ENCODE results near the gene ARHGAP35.
A peak's percentile ranks its signal among the peaks of the same experiment; 100 is the strongest.
"Not testable (repeated sequence)": the region's sequence is repeated elsewhere in the genome, so short reads cannot be mapped to it uniquely, and the experiment has no call there.

ARHGAP35 gene

GRCh38 chr19:46848389-46848788 is 12.4 kb upstream of the ARHGAP35 start:
- no peak overlapping the region for H3K27ac ChIP-seq (ENCODE audit: low read length)
- H3K4me1 ChIP-seq (ENCODE audit: insufficient read depth, low read length) = no peaks in the 10 kb centered on the region; the same call in 1 of the 2 replicates
- no peak overlapping the region; the same call in 1 of the 2 replicates for H3K4me3 ChIP-seq (ENCODE audit: low read length)
- peaks cover 18% of the 10 kb centered on the region for H3K36me3 ChIP-seq (ENCODE audit: insufficient read depth, low read depth, low read length)
- no peaks in the 10 kb centered on the region for H3K9me3 ChIP-seq (ENCODE audit: insufficient read depth, low read depth, low read length)
- no peak overlapping the region for H3K9ac ChIP-seq (ENCODE audit: low read depth, low read length)
- H3K27me3 ChIP-seq (ENCODE audit: insufficient read depth, low read length) = no peaks in the 10 kb centered on the region

- peaks cover 12% of the 10 kb centered on the region for H3K36me3 ChIP-seq (ENCODE audit: insufficient read depth, low read depth, low read length)
These were observed 11.2 kb upstream of the ARHGAP35 start for GRCh38 chr19:46849610-46850009.

GRCh38 chr19:46850228-46851203 is 10.3 kb upstream of the ARHGAP35 start, which contains the start of gene AP2S1:
TSS of gene AP2S1 (minus strand) at chr19:46850846. CDS start at chr19:46850766, 80 bp downstream.
- no peaks in the 10 kb centered on the region for H3K9me3 ChIP-seq (ENCODE audit: insufficient read depth, low read depth, low read length)
- peak within 1 kb of the TSS; percentile 95 for H3K4me3 ChIP-seq (ENCODE audit: low read length)
- H3K36me3 ChIP-seq (ENCODE audit: insufficient read depth, low read depth, low read length) = peaks cover 12% of the 10 kb centered on the region
- peak within 1 kb of the TSS; percentile 95 for H3K9ac ChIP-seq (ENCODE audit: low read depth, low read length)
- H3K27ac ChIP-seq (ENCODE audit: low read length) = peak within 1 kb of the TSS; percentile 98
- peaks cover 6% of the 10 kb centered on the region; the same call in 1 of the 2 replicates for H3K27me3 ChIP-seq (ENCODE audit: insufficient read depth, low read length)
- no peaks in the 10 kb centered on the region; the same call in 1 of the 2 replicates for H3K4me1 ChIP-seq (ENCODE audit: insufficient read depth, low read length)

More at GRCh38 chr19:46849610-46850009, 11.2 kb upstream of the ARHGAP35 start:
- H3K4me3 ChIP-seq (ENCODE audit: low read length) = peak overlapping the region; percentile 95
- no peaks in the 10 kb centered on the region for H3K27me3 ChIP-seq (ENCODE audit: insufficient read depth, low read length)
- H3K27ac ChIP-seq (ENCODE audit: low read length) = peak overlapping the region; percentile 98
- H3K9me3 ChIP-seq (ENCODE audit: insufficient read depth, low read depth, low read length) = no peaks in the 10 kb centered on the region
- H3K4me1 ChIP-seq (ENCODE audit: insufficient read depth, low read length) = no peaks in the 10 kb centered on the region; the same call in 1 of the 2 replicates
- peak overlapping the region; percentile 95 for H3K9ac ChIP-seq (ENCODE audit: low read depth, low read length)

- Histone ChIP-seq H3K27ac (ENCODE audit: low read length) (no peak overlapping the region), H3K9me3 (ENCODE audit: insufficient read depth, low read depth, low read length) (no peaks in the 10 kb centered on the region), H3K36me3 (ENCODE audit: insufficient read depth, low read depth, low read length) (peaks cover under 1% of the 10 kb centered on the region), H3K4me1 (ENCODE audit: insufficient read depth, low read length) (peaks cover 5% of the 10 kb centered on the region; the same call in 1 of the 2 replicates), H3K4me3 (ENCODE audit: low read length) (no peak overlapping the region), H3K27me3 (ENCODE audit: insufficient read depth, low read length) (peaks cover 9% of the 10 kb centered on the region; the same call in 1 of the 2 replicates), H3K9ac (ENCODE audit: low read depth, low read length) (no peak overlapping the region)
These were observed 8.0 kb upstream of the ARHGAP35 start for GRCh38 chr19:46852830-46853229.

GRCh38 chr19:46854698-46855097 is 6.1 kb upstream of the ARHGAP35 start:
- not testable (repeated sequence) for H3K4me3 ChIP-seq (ENCODE audit: low read length); H3K4me1 ChIP-seq (ENCODE audit: insufficient read depth, low read length); H3K9me3 ChIP-seq (ENCODE audit: insufficient read depth, low read depth, low read length); H3K27me3 ChIP-seq (ENCODE audit: insufficient read depth, low read length); H3K27ac ChIP-seq (ENCODE audit: low read length); H3K9ac ChIP-seq (ENCODE audit: low read depth, low read length); H3K36me3 ChIP-seq (ENCODE audit: insufficient read depth, low read depth, low read length)

- no peak overlapping the region for H3K27ac ChIP-seq (ENCODE audit: low read length)
- H3K4me3 ChIP-seq (ENCODE audit: low read length) = peak overlapping the region; percentile 58
- H3K9ac ChIP-seq (ENCODE audit: low read depth, low read length) = peak overlapping the region; percentile 37; the same call in 1 of the 2 replicates
- peaks cover 5% of the 10 kb centered on the region; the same call in 1 of the 2 replicates for H3K4me1 ChIP-seq (ENCODE audit: insufficient read depth, low read length)
- H3K36me3 ChIP-seq (ENCODE audit: insufficient read depth, low read depth, low read length) = no peaks in the 10 kb centered on the region
- no peaks in the 10 kb centered on the region for H3K9me3 ChIP-seq (ENCODE audit: insufficient read depth, low read depth, low read length)
- H3K27me3 ChIP-seq (ENCODE audit: insufficient read depth, low read length) = peaks cover 9% of the 10 kb centered on the region; the same call in 1 of the 2 replicates
These were observed 4.5 kb upstream of the ARHGAP35 start for GRCh38 chr19:46856062-46857022.

GRCh38 chr19:46859637-46860124 is 1.1 kb upstream of the ARHGAP35 start:
- H3K4me3 ChIP-seq (ENCODE audit: low read length) = peak overlapping the region; percentile 83
- peak overlapping the region; percentile 26 for H3K27ac ChIP-seq (ENCODE audit: low read length)
- H3K9me3 ChIP-seq (ENCODE audit: insufficient read depth, low read depth, low read length) = no peaks in the 10 kb centered on the region
- peak overlapping the region; percentile 76; the same call in 1 of the 2 replicates for H3K9ac ChIP-seq (ENCODE audit: low read depth, low read length)
- peaks cover 9% of the 10 kb centered on the region; the same call in 1 of the 2 replicates for H3K27me3 ChIP-seq (ENCODE audit: insufficient read depth, low read length)
- peaks cover 22% of the 10 kb centered on the region for H3K4me1 ChIP-seq (ENCODE audit: insufficient read depth, low read length)
- no peaks in the 10 kb centered on the region for H3K36me3 ChIP-seq (ENCODE audit: insufficient read depth, low read depth, low read length)

- peak overlapping the region; percentile 32 for H3K27ac ChIP-seq (ENCODE audit: low read length)
- peak overlapping the region; percentile 94 for H3K9ac ChIP-seq (ENCODE audit: low read depth, low read length)
- no peaks in the 10 kb centered on the region for H3K36me3 ChIP-seq (ENCODE audit: insufficient read depth, low read depth, low read length)
- peaks cover 5% of the 10 kb centered on the region; the same call in 1 of the 2 replicates for H3K27me3 ChIP-seq (ENCODE audit: insufficient read depth, low read length)
- H3K4me3 ChIP-seq (ENCODE audit: low read length) = peak overlapping the region; percentile 83
- no peaks in the 10 kb centered on the region for H3K9me3 ChIP-seq (ENCODE audit: insufficient read depth, low read depth, low read length)
- H3K4me1 ChIP-seq (ENCODE audit: insufficient read depth, low read length) = peaks cover 27% of the 10 kb centered on the region
These were observed 512 bp upstream of the ARHGAP35 start for GRCh38 chr19:46860125-46860845.

GRCh38 chr19:46861691-46862502 is 1.1 kb downstream of the ARHGAP35 start:
- Histone ChIP-seq H3K9ac (ENCODE audit: low read depth, low read length) (peak overlapping the region; percentile 89), H3K36me3 (ENCODE audit: insufficient read depth, low read depth, low read length) (no peaks in the 10 kb centered on the region), H3K9me3 (ENCODE audit: insufficient read depth, low read depth, low read length) (no peaks in the 10 kb centered on the region), H3K27ac (ENCODE audit: low read length) (peak overlapping the region; percentile 4), H3K4me1 (ENCODE audit: insufficient read depth, low read length) (peaks cover 30% of the 10 kb centered on the region), H3K4me3 (ENCODE audit: low read length) (peak overlapping the region; percentile 92), H3K27me3 (ENCODE audit: insufficient read depth, low read length) (no peaks in the 10 kb centered on the region)

- Histone ChIP-seq H3K9me3 (ENCODE audit: insufficient read depth, low read depth, low read length) (no peaks in the 10 kb centered on the region), H3K27ac (ENCODE audit: low read length) (no peak overlapping the region), H3K4me1 (ENCODE audit: insufficient read depth, low read length) (peaks cover 34% of the 10 kb centered on the region), H3K9ac (ENCODE audit: low read depth, low read length) (peak overlapping the region; percentile 89; the same call in 1 of the 2 replicates), H3K4me3 (ENCODE audit: low read length) (peak overlapping the region; percentile 92), H3K36me3 (ENCODE audit: insufficient read depth, low read depth, low read length) (no peaks in the 10 kb centered on the region), H3K27me3 (ENCODE audit: insufficient read depth, low read length) (no peaks in the 10 kb centered on the region)
These were observed 1.7 kb downstream of the ARHGAP35 start for GRCh38 chr19:46862503-46862834.
